ENCODE measurements around the gene USP34. TPM values are rescaled to one million over a fixed set of nuclear protein-coding genes. Genes with fewer than 3 reads are reported as not detected.

USP34 gene
- total and polyA plus RNA-seq, 2 of the 4 experiments (the other 2 are of a cell fraction) = 34.7 to 128 TPM

GRCh38 chr2:61196671-61197070, 274.2 kb downstream of the USP34 start:
- no peak overlapping the region for H2BK5ac ChIP-seq (ENCODE audit: low read depth, low read length, poor library complexity, severe bottlenecking)
- no TSS peak for BruUV-seq (replicated peaks)
- H3K27ac ChIP-seq (ENCODE audit: insufficient read depth, low read length) = no peak overlapping the region
- no peak overlapping the region for H3K4ac ChIP-seq (ENCODE audit: low read depth, low read length)
- no CpG with 5 or more reads among the region's 7 CpGs for WGBS, 2 experiments (ENCODE audit: extremely low coverage in 2 of 2, insufficient read length in 1 of 2)
- intact Hi-C loops (cut with micrococcal nuclease) = no loop called here
- peaks cover 3 to 13% of the 10 kb centered on the region in 2 experiments for H3K79me1 ChIP-seq (ENCODE audit: low read depth in 1 of 2, low read length in 2 of 2)
- peaks cover 22% of the 10 kb centered on the region for H3K36me3 ChIP-seq (ENCODE audit: control insufficient read depth, insufficient read depth, low read length)
- H3K14ac ChIP-seq (replicated peaks; ENCODE audit: low read depth, low read length) = no peak overlapping the region
- no peak overlapping the region for H3K23ac ChIP-seq (ENCODE audit: low read depth, low read length)
- H3K9me3 ChIP-seq (ENCODE audit: control insufficient read depth, insufficient read depth, low read length) = no peaks in the 10 kb centered on the region
- H4K20me1 ChIP-seq (ENCODE audit: insufficient read depth, low read length) = no peaks in the 10 kb centered on the region; the same call in 1 of the 2 replicates
- no peak overlapping the region for H3K18ac ChIP-seq (ENCODE audit: low read depth, low read length)
- H2AK9ac ChIP-seq (replicated peaks; ENCODE audit: low read depth, low read length, poor library complexity) = no peak overlapping the region
- H3K4me2 ChIP-seq (ENCODE audit: low read depth, low read length) = no peak overlapping the region
- no peak for ATAC-seq (ENCODE audit: low read depth)
- H4K91ac ChIP-seq (ENCODE audit: insufficient read depth, low read depth, low read length) = no peak overlapping the region
- H2BK120ac ChIP-seq (ENCODE audit: low read depth, low read length) = no peak overlapping the region
- H4K5ac ChIP-seq (ENCODE audit: low read depth, low read length) = no peak overlapping the region
- no peak overlapping the region for H2BK20ac ChIP-seq (ENCODE audit: low read depth, low read length)
- no peaks in the 10 kb centered on the region for H3K27me3 ChIP-seq (ENCODE audit: control insufficient read depth, insufficient read depth, low read length)
- no peaks in the 10 kb centered on the region for H3K4me1 ChIP-seq (ENCODE audit: control insufficient read depth, insufficient read depth, low read length)
- peaks cover 7% of the 10 kb centered on the region for H3K9me1 ChIP-seq (ENCODE audit: insufficient read depth, low read length)
- no peak overlapping the region for H3K56ac ChIP-seq (ENCODE audit: extremely low read depth, insufficient read depth, low read length)
- H2AFZ ChIP-seq (replicated peaks; ENCODE audit: low read length, poor library complexity) = no peak overlapping the region
- no peak for DNase-seq
- no peak overlapping the region for H3K9ac ChIP-seq (ENCODE audit: low read depth, low read length)
- ChIA-PET CTCF (no interaction called here), POLR2A (ENCODE audit: unreplicated experiment) (interaction anchor here (0.5 kb wide), 1 partner anchor 20 kb away, joined by 3 read pairs; no protein-coding TSS in a partner anchor)
- dilution Hi-C loops (cut with HindIII; ENCODE audit: low sequenced_read_pairs, unreplicated experiment) = no loop called here
- in situ Hi-C loops (cut with MboI; ENCODE audit: low sequenced_read_pairs) = no loop called here
- H2BK15ac ChIP-seq (ENCODE audit: low read depth, low read length) = no peak overlapping the region
- H3K4me3 ChIP-seq (ENCODE audit: insufficient read depth, low read depth, low read length) = no peak overlapping the region
- TF ChIP-seq USF2 (IDR thresholded peaks at IDR 0.05; ENCODE audit: low read depth, low read length) (no peak), RAD21 (IDR thresholded peaks at IDR 0.05; ENCODE audit: low read length) (no peak), MAFK (IDR thresholded peaks at IDR 0.05; ENCODE audit: low read depth, low read length) (no peak), SMC3 (IDR thresholded peaks at IDR 0.05; ENCODE audit: low read depth, low read length) (no peak), MXI1 (IDR thresholded peaks at IDR 0.05; ENCODE audit: borderline replicate concordance, low read depth, low read length) (no peak), RCOR1 (IDR thresholded peaks at IDR 0.05; ENCODE audit: insufficient replicate concordance, low read length) (no peak), BHLHE40 (IDR thresholded peaks at IDR 0.05; ENCODE audit: low read depth, low read length) (no peak), ELK1 (IDR thresholded peaks at IDR 0.05; ENCODE audit: borderline replicate concordance, low read depth, low read length) (no peak), RFX5 (IDR thresholded peaks at IDR 0.05; ENCODE audit: low read depth, low read length) (no peak), CEBPB (IDR thresholded peaks at IDR 0.05; ENCODE audit: low read depth, low read length) (no peak)
- no peak overlapping the region for H2AK5ac ChIP-seq (ENCODE audit: low read depth, low read length)
- no peak overlapping the region for H4K8ac ChIP-seq (ENCODE audit: low read depth in 2 of 2, low read length in 2 of 2)

All from IMR-90 (cell line).